Upper lobe of left lung (tissue), 6 donors: ENCODE data around the gene FCAMR. TPM values are rescaled to one million over a fixed set of nuclear protein-coding genes. Genes with fewer than 3 reads are reported as not detected.
A peak's percentile ranks its signal among the peaks of the same experiment; 100 is the strongest.
"Not testable (repeated sequence)": the region's sequence is repeated elsewhere in the genome, so short reads cannot be mapped to it uniquely, and the experiment has no call there.

Experiments used
- ATAC-seq, 2 donors: fragments of 200-7000 bp; cut with Tn5 transposase; one replicate each; pipeline ENCODE4 v1.9.1; 2022; ENCODE audit warnings: mild to moderate bottlenecking in 2 of 2, moderate library complexity in 2 of 2; ENCODE audit not compliant: low FRiP score in 2 of 2
- DNase-seq, 2 donors: peaks; one replicate each; pipeline ENCODE4 v3.0.0-alpha.2; 2019 to 2020
- H3K27ac ChIP-seq, 4 donors: fragments of 200-600 bp; sonication (generic); one replicate each; pipeline ENCODE4 v1.5.1; 2016 to 2019
- H3K27me3 ChIP-seq, 4 donors: fragments of 200-600 bp; sonication (generic); one replicate each; pipeline ENCODE4 v1.5.1; 2017 to 2019
- H3K36me3 ChIP-seq, 4 donors: fragments of 200-600 bp; sonication (generic); one replicate each; pipeline ENCODE4 v1.5.1; 2016 to 2019
- H3K4me1 ChIP-seq, 4 donors: fragments of 200-600 bp; sonication (generic); one replicate each; pipeline ENCODE4 v1.5.1; 2018 to 2019
- H3K4me3 ChIP-seq, 4 donors: fragments of 200-600 bp; sonication (generic); one replicate each; pipeline ENCODE4 v1.5.1; 2017 to 2019; ENCODE audit warnings: mild to moderate bottlenecking in 2 of 4, moderate library complexity in 1 of 4
- H3K9me3 ChIP-seq, 4 donors: fragments of 200-600 bp; sonication (generic); one replicate each; pipeline ENCODE4 v1.5.1; 2018 to 2019
- CTCF ChIP-seq, 6 experiments: fragments of 450-650 bp in 4 of 6; fragments of 200-600 bp in 2 of 6; sonication (generic) in 2 of 6; IDR thresholded peaks; one replicate each; pipeline ENCODE4 v1.5.1; 2016 to 2019; ENCODE audit warnings: antibody characterized with exemption in 6 of 6
- EP300 ChIP-seq, 4 donors: sonication (generic); formaldehyde crosslinking; IDR thresholded peaks; one replicate each; pipeline ENCODE4 v1.5.1; 2017; ENCODE audit warnings: antibody characterized with exemption in 4 of 4, control low read depth in 2 of 4
- POLR2A ChIP-seq, 4 donors: fragments of 450-650 bp; IDR thresholded peaks; one replicate each; pipeline ENCODE4 v1.5.1; 2016 to 2017; ENCODE audit warnings: antibody characterized with exemption in 4 of 4, mild to moderate bottlenecking in 2 of 4
- POLR2AphosphoS5 ChIP-seq, 2 donors: sonication (generic); formaldehyde crosslinking; IDR thresholded peaks; one replicate each; pipeline ENCODE4 v1.5.1; 2017; ENCODE audit warnings: antibody characterized with exemption in 2 of 2
- WGBS, 2 donors: methylation state at CpG; one replicate each; pipeline ENCODE4 v1.1.5; 2017 to 2018; 5-methylcytosine and 5-hydroxymethylcytosine counted together
- total RNA-seq, 6 donors: library from RNA; depleted of rRNA in 4 of 6; stranded (reverse); fragments of >200 nt in 4 of 6; gene quantifications; one replicate each; pipeline versions ENCODE4 v1.1.0 to v1.2.1, GENCODE V29; 2016 to 2021
- donor health status: DM: no; HTN: no; CAD: no; lungs with moderate emphysema.
- donor health status: DM: no; HTN: yes; CAD: no; lungs with severe emphysema.

The FCAMR gene
- total RNA-seq, 6 donors from 2014 or later, result 7.3 TPM; not detected in 5

DNA sequence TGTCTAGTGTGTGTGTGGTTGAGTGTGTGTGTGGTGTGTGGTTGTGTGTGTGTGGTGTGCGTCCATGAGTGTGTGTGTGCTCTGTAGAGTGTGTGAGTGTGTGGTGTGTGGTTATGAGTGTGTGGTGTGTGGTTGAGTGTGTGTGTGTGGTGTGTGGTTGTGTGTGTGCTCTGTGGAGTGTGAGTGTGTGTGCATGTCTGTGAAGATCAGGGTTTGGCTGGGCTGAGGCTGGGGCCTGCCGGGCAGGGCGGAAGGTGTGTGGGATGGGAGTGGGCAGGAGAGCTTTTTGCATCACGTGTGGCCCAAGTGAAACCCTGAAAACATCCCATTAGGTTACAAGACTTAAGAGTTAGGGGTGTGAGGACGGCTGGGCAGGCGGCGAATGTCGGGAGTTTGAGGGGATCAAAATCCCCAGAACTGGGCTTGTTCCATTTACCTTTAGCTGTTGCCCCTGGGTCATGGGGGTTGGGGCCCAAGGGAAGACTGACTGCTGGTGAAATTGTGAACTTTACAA, 45.6 kb downstream of the FCAMR start:
- peaks cover 5 to 29% (median 24%) of the 10 kb centered on the region in 4 donors for H3K4me1 ChIP-seq
- no peak overlapping the region for H3K4me3 ChIP-seq
- ATAC-seq (no peak), DNase-seq (peak in 1 of 2 donors; percentile 60)
- H3K27ac ChIP-seq, result peak overlapping the region in 2 of 4 donors; percentile 71 to 82
- 77 to 83% methylated on average over 8 of the region's 8 CpGs for WGBS, 2 donors
- no peaks in the 10 kb centered on the region for H3K27me3 ChIP-seq
- TF ChIP-seq EP300 (IDR thresholded peaks at IDR 0.05), result no peak
- no peak for TF ChIP-seq POLR2AphosphoS5 (IDR thresholded peaks at IDR 0.05)
- TF ChIP-seq POLR2A (IDR thresholded peaks at IDR 0.05), result no peak
- TF ChIP-seq CTCF (IDR thresholded peaks at IDR 0.05), result no peak
- H3K36me3 ChIP-seq, result no peaks in the 10 kb centered on the region
- no peaks in the 10 kb centered on the region for H3K9me3 ChIP-seq

DNA sequence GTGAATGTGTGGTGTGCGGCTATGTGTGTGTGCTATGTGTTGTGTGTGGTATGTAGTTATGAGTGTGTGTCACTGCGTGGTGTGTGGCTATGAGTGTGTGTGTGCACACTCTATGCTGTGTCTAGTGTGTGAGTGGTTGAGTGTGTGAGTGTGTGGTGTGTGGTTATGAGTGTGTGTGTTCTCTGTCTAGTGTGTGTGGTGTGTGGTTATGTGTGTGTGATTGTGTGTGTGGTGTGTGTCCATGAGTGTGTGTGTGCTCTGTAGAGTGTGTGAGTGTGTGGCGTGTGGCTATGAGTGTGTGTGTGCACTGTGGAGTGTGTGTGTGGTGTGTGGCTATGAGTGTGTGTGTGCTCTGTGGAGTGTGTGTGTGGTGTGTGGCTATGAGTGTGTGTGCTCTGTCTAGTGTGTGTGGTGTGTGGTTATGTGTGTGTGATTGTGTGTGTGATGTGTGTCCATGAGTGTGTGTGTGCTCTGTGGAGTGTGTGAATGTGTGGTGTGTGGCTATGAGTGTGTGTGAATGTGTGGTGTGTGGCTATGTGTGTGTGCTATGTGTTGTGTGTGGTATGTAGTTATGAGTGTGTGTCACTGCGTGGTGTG, 46.2 kb downstream of the FCAMR start:
- ATAC-seq, result peak; percentile 43 to 70
- H3K27me3 ChIP-seq, H3K9me3 ChIP-seq, DNase-seq, H3K4me3 ChIP-seq, H3K36me3 ChIP-seq: not testable (repeated sequence)
- Histone ChIP-seq H3K4me1 (peaks cover 5 to 29% (median 24%) of the 10 kb centered on the region in 4 donors), H3K27ac (peak overlapping the region in 1 of 4 donors; percentile 82)
- 83 to 88% methylated on average over 4 of the region's 4 CpGs for WGBS, 2 donors

- DNase-seq (peak in 1 of 2 donors; percentile 52), ATAC-seq (peak; percentile 13 to 18)
- Histone ChIP-seq H3K4me1 (peaks cover 5 to 29% (median 24%) of the 10 kb centered on the region in 4 donors), H3K27ac (peak overlapping the region; percentile 58 to 84 (median 77)), H3K9me3 (no peaks in the 10 kb centered on the region), H3K36me3 (no peaks in the 10 kb centered on the region), H3K27me3 (no peaks in the 10 kb centered on the region), H3K4me3 (no peak overlapping the region)
- 49 to 78% methylated on average over 5 to 12 of the region's 12 CpGs for WGBS, 2 donors
- TF ChIP-seq CTCF (IDR thresholded peaks at IDR 0.05), result no peak
- TF ChIP-seq EP300 (IDR thresholded peaks at IDR 0.05), result no peak
- peak in 2 of 4 donors; percentile 19 to 44 for TF ChIP-seq POLR2A (IDR thresholded peaks at IDR 0.05)
- peak in 1 of 2 donors; percentile 51 for TF ChIP-seq POLR2AphosphoS5 (IDR thresholded peaks at IDR 0.05)
Observed at GRCh38 chr1:206923009-206923960, 47.0 kb downstream of the FCAMR start.

DNA sequence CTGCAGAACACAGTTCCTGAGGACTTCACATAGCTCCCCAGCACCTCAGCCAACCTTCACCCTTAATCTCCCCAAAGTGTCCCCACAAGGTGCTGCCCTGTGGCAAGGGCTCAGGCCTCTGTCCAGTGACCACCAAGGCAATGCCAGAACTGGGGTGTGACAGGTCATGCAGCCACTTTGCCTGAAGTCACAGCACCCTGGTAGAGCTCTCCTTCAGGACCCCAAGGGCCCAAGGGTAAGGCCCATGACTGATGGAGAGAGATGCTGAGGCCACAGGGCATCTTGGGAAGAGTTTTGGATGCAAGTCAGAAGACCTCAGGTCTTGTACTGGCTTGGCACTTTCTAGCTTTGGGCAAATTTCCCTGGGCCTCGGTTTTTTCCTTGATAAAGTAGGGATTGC, 47.7 kb downstream of the FCAMR start:
- no peak for DNase-seq
- peaks cover 5 to 29% (median 24%) of the 10 kb centered on the region in 4 donors for H3K4me1 ChIP-seq

More for the DNA sequence above, 47.7 kb downstream of the FCAMR start:
- Histone ChIP-seq H3K4me3 (no peak overlapping the region), H3K27ac (peak overlapping the region; percentile 58 to 84 (median 77)), H3K36me3 (no peaks in the 10 kb centered on the region), H3K27me3 (no peaks in the 10 kb centered on the region), H3K9me3 (no peaks in the 10 kb centered on the region)
- 14 to 62% methylated on average over 1 of the region's 1 CpG for WGBS, 2 donors
- no peak for ATAC-seq
- TF ChIP-seq POLR2AphosphoS5 (IDR thresholded peaks at IDR 0.05), result no peak
- TF ChIP-seq POLR2A (IDR thresholded peaks at IDR 0.05), result no peak
- TF ChIP-seq EP300 (IDR thresholded peaks at IDR 0.05), result no peak
- no peak for TF ChIP-seq CTCF (IDR thresholded peaks at IDR 0.05)
